H1 (cell line): ENCODE results near the gene TEAD1. TPM values are rescaled to one million over a fixed set of nuclear protein-coding genes. Genes with fewer than 3 reads are reported as not detected.

ENCODE experiments used
- ASH2L ChIP-seq: fragments of 200-600, 300-600 bp; sonication (generic); IDR thresholded peaks from one replicate; pipeline ENCODE4 v1.7.1; 2017; ENCODE audit warnings: low read length
- CHD1 ChIP-seq: IDR thresholded peaks from 2 replicates; pipeline ENCODE4 v1.6.1; 2012; ENCODE audit warnings: low read depth, low read length, improper control_type of control experiment
- KDM4A ChIP-seq: IDR thresholded peaks from one replicate; pipeline ENCODE4 v1.7.1; 2012; ENCODE audit warnings: low read depth, mild to moderate bottlenecking, moderate library complexity, low read length, inconsistent platforms; ENCODE audit not compliant: severe bottlenecking
- SP1 ChIP-seq: IDR thresholded peaks from 2 replicates; pipeline ENCODE4 v1.6.1; 2011; ENCODE audit warnings: low read depth, low read length
- polyA plus RNA-seq, 7 experiments: library from polyadenylated mRNA; depleted of rRNA in 3 of 7; stranded (reverse) in 5 of 7; unstranded in 2 of 7; fragments of >200 nt in 5 of 7; fragments of 200-250 nt in 2 of 7; gene quantifications; 1 replicate in 5 of 7; 2 replicates in 1 of 7; 4 replicates in 1 of 7; pipeline versions ENCODE4 v1.2.1 to v1.2.3, GENCODE V29; 2011 to 2013; ENCODE audit warnings: missing spikeins in 2 of 7, mixed read lengths in 2 of 7
- total RNA-seq: library from RNA; stranded (reverse); fragmentation: NEBNext Ultra II Directional; extraction: Animal tissue kit (Norgen Biotek cat#: 25700); gene quantifications from 2 replicates; pipeline ENCODE4 v1.2.1, GENCODE V29; 2021
- TF ChIP-seq, protein P1 (sequence below), 3 experiments: IDR thresholded peaks; 1 replicate in 2 of 3; 2 replicates in 1 of 3; pipeline versions ENCODE4 v1.5.1 to v1.6.1; 2011; ENCODE audit warnings: low read length in 3 of 3, mild to moderate bottlenecking in 3 of 3, inconsistent platforms in 2 of 3, low read depth in 1 of 3, moderate library complexity in 1 of 3; ENCODE audit not compliant: insufficient read depth in 1 of 3; ENCODE audit errors: control extremely low read depth in 1 of 3
- TF ChIP-seq, protein P2 (sequence below): IDR thresholded peaks from 2 replicates; pipeline ENCODE4 v1.6.1; 2011; ENCODE audit warnings: low read length, improper control_type of control experiment

The TEAD1 gene
- total and polyA plus RNA-seq, 2 of the 8 experiments (the other 6 are each of a cell fraction or from before 2014, with no cell fraction given), result 15.6 to 67.4 TPM

GRCh38 chr11:12752868-12753524 lies 78.8 kb downstream of the TEAD1 start (continued):
- TF ChIP-seq, protein P1, sequence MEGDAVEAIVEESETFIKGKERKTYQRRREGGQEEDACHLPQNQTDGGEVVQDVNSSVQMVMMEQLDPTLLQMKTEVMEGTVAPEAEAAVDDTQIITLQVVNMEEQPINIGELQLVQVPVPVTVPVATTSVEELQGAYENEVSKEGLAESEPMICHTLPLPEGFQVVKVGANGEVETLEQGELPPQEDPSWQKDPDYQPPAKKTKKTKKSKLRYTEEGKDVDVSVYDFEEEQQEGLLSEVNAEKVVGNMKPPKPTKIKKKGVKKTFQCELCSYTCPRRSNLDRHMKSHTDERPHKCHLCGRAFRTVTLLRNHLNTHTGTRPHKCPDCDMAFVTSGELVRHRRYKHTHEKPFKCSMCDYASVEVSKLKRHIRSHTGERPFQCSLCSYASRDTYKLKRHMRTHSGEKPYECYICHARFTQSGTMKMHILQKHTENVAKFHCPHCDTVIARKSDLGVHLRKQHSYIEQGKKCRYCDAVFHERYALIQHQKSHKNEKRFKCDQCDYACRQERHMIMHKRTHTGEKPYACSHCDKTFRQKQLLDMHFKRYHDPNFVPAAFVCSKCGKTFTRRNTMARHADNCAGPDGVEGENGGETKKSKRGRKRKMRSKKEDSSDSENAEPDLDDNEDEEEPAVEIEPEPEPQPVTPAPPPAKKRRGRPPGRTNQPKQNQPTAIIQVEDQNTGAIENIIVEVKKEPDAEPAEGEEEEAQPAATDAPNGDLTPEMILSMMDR (IDR thresholded peaks at IDR 0.05; ENCODE audit: control extremely low read depth in 1 of 3, insufficient read depth in 1 of 3, low read depth in 1 of 3, low read length in 3 of 3), result no peak
- no peak for TF ChIP-seq ASH2L
- TF ChIP-seq KDM4A, result no peak
- no peak for TF ChIP-seq CHD1
- TF ChIP-seq, protein P2, sequence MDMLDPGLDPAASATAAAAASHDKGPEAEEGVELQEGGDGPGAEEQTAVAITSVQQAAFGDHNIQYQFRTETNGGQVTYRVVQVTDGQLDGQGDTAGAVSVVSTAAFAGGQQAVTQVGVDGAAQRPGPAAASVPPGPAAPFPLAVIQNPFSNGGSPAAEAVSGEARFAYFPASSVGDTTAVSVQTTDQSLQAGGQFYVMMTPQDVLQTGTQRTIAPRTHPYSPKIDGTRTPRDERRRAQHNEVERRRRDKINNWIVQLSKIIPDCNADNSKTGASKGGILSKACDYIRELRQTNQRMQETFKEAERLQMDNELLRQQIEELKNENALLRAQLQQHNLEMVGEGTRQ, result no peak
- TF ChIP-seq SP1, result no peak
